SKM-1 treated with dmso at 0.1 percent for 144 hours (cell line): ENCODE measurements around the gene TLE1.
"Not testable (repeated sequence)": the region's sequence is repeated elsewhere in the genome, so short reads cannot be mapped to it uniquely, and the experiment has no call there.

Experiments
- DNase-seq: peaks from one replicate; lab custom pipeline; 2025; ENCODE audit not compliant: unreplicated experiment; lab: John Stamatoyannopoulos, UW

TLE1 gene

DNA sequence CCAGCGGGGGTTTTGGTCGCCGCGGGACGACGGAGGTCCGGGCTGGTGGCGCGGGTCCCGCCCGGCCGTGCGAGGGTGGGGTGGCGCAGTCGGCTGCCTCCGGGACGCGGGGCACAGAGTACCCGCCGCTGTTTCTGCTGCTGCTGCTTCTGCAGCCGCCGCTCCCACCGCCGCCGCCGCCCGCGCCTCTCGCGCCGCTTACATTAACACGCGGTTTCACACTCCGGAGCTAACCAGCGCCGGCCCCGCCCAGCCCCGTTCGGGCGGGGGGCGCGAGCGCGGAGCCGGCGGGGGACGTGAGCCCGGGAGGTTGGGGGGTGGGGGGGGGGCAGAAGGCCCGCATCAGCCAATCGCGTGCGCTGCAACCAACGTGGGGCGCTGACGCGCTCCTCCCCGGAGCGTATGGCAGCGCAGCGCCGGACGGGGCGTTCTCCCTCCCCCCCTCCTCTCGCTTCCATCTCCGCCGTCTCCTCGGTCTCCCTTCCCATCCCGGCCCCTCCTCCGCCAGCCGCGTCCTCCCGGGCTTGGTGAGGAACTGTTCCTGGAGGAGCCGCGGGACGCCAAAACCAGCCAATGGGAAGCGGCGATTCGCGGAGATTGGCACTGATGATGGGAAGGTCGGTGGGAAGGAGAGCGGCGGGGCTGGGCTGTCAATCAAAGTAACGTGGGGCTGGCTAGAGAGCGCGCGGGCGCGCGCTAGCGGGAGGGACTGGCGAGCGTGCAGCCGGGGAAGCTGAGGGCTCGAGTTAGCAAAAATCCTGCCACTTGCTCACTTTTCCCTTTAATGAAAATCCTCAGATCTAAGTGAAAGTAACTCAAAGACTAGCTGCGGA is at the start of gene TLE1:
TLE1 (minus strand) TSS at position 205 of the 833 bp plus-strand sequence. CDS start 1,307 bp downstream, outside the sequence.
- peak; percentile 44 for DNase-seq

DNA sequence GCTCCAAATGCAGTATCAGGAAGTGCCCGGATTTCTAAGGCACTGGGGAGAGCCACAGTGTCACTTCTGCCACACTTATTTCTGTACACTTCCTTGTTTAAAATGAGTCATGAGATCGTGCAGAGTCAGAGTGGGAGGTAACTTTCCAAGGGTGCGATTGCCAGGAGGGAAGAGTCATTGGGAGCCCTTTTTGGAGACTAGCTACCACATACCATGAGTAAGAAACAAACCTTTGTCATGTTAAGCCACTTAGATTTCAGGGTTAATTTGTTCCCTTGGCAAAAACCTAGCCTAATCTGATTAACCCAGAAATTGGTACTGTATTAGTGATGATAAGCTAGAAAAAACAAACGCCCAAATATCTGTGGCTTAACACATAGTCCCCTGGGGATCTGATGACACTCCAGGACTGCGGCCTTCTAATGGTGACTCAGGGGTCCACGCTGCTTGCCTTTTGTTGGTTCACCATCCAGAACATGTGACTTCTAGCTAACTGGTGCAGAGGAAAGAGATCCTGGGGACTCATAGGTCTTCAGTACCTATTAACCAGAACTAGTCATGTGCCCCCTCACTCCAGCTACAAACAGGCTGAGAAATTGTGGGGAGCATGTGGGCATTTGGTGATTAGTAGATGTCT is 48.6 kb upstream of the TLE1 start:
- DNase-seq, result no peak

DNA sequence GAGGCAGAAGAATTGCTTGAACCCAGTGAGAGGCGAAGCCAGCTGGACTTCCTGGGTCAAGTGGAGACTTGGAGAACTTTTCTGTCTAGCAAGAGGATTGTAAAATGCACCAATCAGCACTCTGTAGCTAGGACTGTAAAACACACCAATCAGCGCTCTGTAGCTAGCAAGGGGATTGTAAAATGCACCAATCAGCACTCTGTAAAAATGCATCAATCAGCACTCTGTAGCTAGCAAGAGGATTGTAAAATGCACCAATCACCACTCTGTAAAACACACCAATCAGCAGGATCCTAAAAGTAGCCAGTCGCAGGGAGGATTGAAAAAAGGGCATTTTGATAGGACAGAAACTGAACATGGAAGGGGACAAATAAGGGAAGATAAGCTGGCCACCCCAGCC is 41.2 kb upstream of the TLE1 start:
- not testable (repeated sequence) for DNase-seq

DNA sequence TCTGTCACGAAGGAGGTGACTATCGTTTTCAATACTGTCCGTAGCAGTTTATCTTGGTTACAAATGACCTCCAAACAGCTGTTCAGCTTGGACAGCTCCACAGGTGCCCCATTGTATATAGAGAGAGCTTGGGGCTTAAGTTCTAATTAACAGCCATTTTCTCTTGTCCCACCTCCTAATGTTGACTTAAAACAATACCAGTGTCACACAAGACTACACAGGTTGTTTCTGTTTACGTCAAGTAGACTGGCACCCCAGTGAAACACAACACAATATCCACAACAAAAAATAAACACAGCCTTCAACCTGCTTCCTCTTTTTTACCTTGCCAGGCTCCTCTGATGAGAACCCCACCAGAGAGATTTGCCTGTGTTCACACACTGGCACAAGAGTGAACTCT is 39.8 kb upstream of the TLE1 start:
- no peak for DNase-seq

- no peak for DNase-seq
These were observed 35.0 kb upstream of the TLE1 start for GRCh38 chr9:81724242-81724889.

GRCh38 chr9:81722277-81722676 is 32.9 kb upstream of the TLE1 start:
- no peak for DNase-seq

- no peak for DNase-seq
These were observed 31.2 kb upstream of the TLE1 start for GRCh38 chr9:81720450-81721086.

DNA sequence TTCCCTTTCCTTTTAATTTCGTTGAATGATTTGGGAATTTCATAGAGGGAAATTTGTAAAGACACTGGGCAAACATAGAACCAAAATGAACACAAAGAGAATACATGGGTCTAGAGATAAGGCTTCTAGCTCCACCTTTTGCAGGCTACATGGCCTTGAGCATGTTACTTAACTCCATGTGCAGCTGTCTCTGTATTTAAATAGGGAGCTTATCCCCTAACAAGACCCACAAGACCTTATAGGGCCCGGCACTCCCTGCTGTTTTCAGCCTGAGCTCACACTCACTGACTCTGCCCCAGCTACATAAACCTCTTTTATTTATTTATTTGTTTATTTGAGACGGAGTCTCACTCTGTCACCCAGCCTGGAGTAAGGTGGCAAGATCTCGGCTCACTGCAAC is 30.6 kb upstream of the TLE1 start:
- no peak for DNase-seq

DNA sequence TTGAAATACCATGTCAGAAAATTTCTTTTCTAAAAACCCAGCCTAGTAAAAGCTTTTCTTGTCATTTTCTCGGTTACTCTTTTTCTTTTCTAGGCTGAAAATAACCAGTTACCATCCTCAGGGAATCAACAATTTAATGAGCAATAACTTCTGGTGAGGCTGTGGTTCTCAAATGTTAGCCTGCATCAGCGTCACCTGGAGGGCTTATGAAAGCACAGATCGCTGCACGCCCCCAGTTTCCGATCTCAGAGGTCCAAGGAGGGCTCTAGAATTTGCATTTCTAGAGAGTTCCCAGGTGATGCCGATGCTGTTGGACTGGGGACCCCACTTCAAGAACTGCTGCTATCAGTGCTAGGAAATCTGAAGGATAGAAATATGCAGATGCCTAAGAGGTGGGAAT is 28.9 kb upstream of the TLE1 start:
- DNase-seq, result no peak

- no peak for DNase-seq
These were observed 28.4 kb upstream of the TLE1 start for GRCh38 chr9:81717747-81718077.

GRCh38 chr9:81717061-81717746 is 27.9 kb upstream of the TLE1 start:
- no peak for DNase-seq

DNA sequence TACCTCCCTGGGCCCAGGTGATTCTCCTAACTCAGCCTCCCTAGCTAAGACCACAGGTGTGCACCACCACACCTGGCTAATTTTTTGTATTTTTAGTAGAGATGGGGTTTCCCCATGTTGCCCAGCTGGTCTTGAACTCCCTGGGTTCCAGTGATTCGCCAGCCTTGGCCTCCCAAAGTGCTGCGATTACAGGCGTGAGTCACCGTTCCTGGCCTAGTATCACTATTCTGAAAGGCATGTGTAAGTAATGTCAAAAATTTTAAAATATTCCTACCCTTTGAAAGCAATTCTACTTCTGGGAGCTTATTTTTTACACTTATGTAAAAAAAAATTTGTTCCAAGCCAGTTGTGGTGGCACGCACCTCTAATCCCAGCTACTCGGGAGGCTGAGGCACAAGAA is 27.1 kb upstream of the TLE1 start:
- DNase-seq, result no peak

GRCh38 chr9:81705578-81705977 is 16.2 kb upstream of the TLE1 start:
- no peak for DNase-seq

GRCh38 chr9:81694541-81694940 is 5.2 kb upstream of the TLE1 start:
- DNase-seq, result no peak

- DNase-seq, result no peak
These were observed 4.5 kb upstream of the TLE1 start for GRCh38 chr9:81693671-81694378.

DNA sequence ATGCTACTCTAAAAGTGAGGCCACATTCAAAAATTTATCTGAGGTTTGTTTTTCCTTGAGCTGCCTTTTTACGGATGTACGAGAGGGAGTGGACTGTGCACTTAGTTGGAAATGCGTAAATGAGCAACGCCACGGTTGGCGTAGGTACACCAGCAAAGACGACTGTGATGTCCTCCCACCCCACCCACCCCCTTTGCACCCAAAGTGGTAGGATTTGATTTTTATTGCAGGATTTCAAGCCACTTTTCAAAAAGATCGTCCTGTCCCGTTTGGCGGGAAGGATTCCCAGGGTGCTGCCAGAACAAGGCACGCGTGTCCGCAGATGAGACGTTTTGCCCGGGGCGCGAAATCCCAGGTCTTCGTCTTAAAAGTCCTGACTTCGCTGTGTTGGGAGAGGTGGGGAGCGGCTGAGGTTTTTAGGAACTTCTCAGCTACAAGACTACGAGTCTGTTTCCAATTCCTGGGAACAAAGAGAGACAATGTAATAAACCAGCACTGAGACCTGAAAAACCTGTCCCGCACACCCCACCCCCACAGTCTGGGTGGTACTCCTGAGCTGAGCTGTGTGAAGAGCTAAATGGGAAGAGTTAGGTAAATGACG is 1.0 kb upstream of the TLE1 start:
- no peak for DNase-seq

DNA sequence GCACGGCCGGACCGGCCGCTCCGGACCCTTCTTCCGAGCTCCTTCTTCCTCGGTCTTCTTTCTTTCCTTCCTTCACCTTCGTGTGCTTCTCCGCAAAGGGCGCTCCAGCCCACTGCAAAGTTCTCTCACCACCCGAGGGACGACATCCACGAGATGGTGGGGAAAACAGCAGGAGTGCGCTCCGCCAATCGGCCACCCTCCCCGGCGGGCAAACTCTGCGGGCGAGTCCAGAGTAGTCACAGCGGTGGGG is 329 bp downstream of the TLE1 start:
- not testable (repeated sequence) for DNase-seq

GRCh38 chr9:81688262-81689092 is 870 bp downstream of the TLE1 start:
- DNase-seq, result not testable (repeated sequence)

DNA sequence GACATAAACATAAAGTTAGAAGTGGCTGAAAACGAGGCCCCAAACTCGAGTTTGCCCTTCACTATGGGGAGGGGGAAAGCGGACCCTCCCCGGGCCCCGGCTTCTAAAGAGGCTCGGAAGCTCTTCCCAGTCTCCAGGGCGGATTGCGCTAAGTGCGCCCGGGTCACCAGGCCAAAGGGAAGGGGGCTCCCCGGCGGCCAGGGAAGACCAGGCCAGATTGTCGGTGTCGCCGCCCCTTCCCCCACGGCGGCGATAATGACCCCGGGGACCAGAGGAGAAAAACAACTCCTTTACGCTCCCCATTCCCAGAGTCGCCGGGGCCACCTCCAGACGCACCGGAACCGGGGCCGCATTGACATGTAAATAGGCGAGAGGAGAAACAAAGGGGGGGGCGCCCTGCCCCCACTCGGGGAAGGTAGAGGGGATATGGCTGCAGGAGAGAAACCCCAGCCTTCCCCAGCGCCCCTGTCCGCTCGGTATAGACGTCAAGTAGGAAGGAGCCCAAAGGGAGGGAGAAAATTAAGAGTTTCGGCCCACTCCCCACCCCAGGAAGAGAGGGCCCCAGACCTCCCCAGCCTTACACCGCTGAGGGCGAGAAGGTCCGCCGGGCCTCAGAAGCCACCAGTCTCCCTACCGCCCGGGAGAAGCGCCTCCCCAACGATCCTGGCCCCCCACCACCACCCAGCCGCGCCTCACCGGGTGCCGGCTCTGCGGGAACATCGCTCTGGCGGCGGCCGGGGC is 1.7 kb downstream of the TLE1 start:
- no peak for DNase-seq
